ES-I3 (cell line): ENCODE results near the gene SPINK1.
A peak's percentile ranks its signal among the peaks of the same experiment; 100 is the strongest.
"Not testable (repeated sequence)": the region's sequence is repeated elsewhere in the genome, so short reads cannot be mapped to it uniquely, and the experiment has no call there.

Experiments
- H3K36me3 ChIP-seq: 2 replicates; pipeline ENCODE4 v1.6.1; 2013; ENCODE audit warnings: mild to moderate bottlenecking, low read length, control low read depth, moderate library complexity; ENCODE audit not compliant: insufficient read depth
- H3K4me1 ChIP-seq: 2 replicates; pipeline ENCODE4 v1.6.1; 2013; ENCODE audit warnings: mild to moderate bottlenecking, control low read depth, low read length; ENCODE audit not compliant: insufficient read depth
- H3K9ac ChIP-seq: 2 replicates; pipeline ENCODE4 v1.6.1; 2013; ENCODE audit warnings: low read depth, mild to moderate bottlenecking, low read length, moderate library complexity
- H3K9me3 ChIP-seq: 2 replicates; pipeline ENCODE4 v1.6.1; 2013; ENCODE audit warnings: mild to moderate bottlenecking, low read length, moderate library complexity; ENCODE audit not compliant: control insufficient read depth, insufficient read depth

The SPINK1 gene

GRCh38 chr5:147831465-147831864 is at the start of gene SPINK1:
TSS of gene SPINK1 (minus strand) at chr5:147831671. CDS start at chr5:147831577, 94 bp downstream.
- H3K4me1 ChIP-seq: no peaks in the 10 kb centered on the region; the same call in 1 of the 2 replicates
- H3K9me3 ChIP-seq: no peaks in the 10 kb centered on the region
- H3K36me3 ChIP-seq: no peaks in the 10 kb centered on the region
- no peak within 1 kb of the TSS for H3K9ac ChIP-seq

GRCh38 chr5:147880487-147880886 is 49.0 kb upstream of the SPINK1 start:
- Histone ChIP-seq H3K9me3 (no peaks in the 10 kb centered on the region), H3K36me3 (no peaks in the 10 kb centered on the region), H3K4me1 (peaks cover 33% of the 10 kb centered on the region), H3K9ac (no peak overlapping the region)

- Histone ChIP-seq H3K9me3 (no peaks in the 10 kb centered on the region), H3K4me1 (peaks cover 36% of the 10 kb centered on the region), H3K9ac (no peak overlapping the region), H3K36me3 (no peaks in the 10 kb centered on the region)
These were observed 48.3 kb upstream of the SPINK1 start for GRCh38 chr5:147879784-147880183.

GRCh38 chr5:147878066-147878759 is 46.7 kb upstream of the SPINK1 start, which contains the start of gene SCGB3A2:
TSS of gene SCGB3A2 (plus strand) at chr5:147878711. CDS start at chr5:147878804, 93 bp downstream.
- H3K36me3 ChIP-seq: no peaks in the 10 kb centered on the region
- no peak within 1 kb of the TSS for H3K9ac ChIP-seq
- peaks cover 36% of the 10 kb centered on the region for H3K4me1 ChIP-seq
- no peaks in the 10 kb centered on the region for H3K9me3 ChIP-seq

GRCh38 chr5:147876626-147877025 is 45.2 kb upstream of the SPINK1 start:
- H3K36me3 ChIP-seq: peaks cover 6% of the 10 kb centered on the region
- H3K4me1 ChIP-seq: peaks cover 28% of the 10 kb centered on the region
- no peaks in the 10 kb centered on the region for H3K9me3 ChIP-seq
- H3K9ac ChIP-seq: no peak overlapping the region

- Histone ChIP-seq H3K36me3 (peaks cover 8% of the 10 kb centered on the region), H3K9ac (no peak overlapping the region), H3K4me1 (peaks cover 28% of the 10 kb centered on the region), H3K9me3 (no peaks in the 10 kb centered on the region)
These were observed 44.7 kb upstream of the SPINK1 start for GRCh38 chr5:147876141-147876540.

- Histone ChIP-seq H3K9ac (peak overlapping the region; percentile 44), H3K9me3 (no peaks in the 10 kb centered on the region), H3K4me1 (peaks cover 28% of the 10 kb centered on the region), H3K36me3 (peaks cover 8% of the 10 kb centered on the region)
These were observed 43.5 kb upstream of the SPINK1 start for GRCh38 chr5:147874910-147875367.

GRCh38 chr5:147874118-147874875 is 42.8 kb upstream of the SPINK1 start:
- H3K9ac ChIP-seq: peak overlapping the region; percentile 44
- H3K4me1 ChIP-seq: peaks cover 28% of the 10 kb centered on the region
- peaks cover 12% of the 10 kb centered on the region for H3K36me3 ChIP-seq
- not testable (repeated sequence) for H3K9me3 ChIP-seq

- Histone ChIP-seq H3K36me3 (peaks cover 17% of the 10 kb centered on the region), H3K4me1 (peaks cover 26% of the 10 kb centered on the region), H3K9ac (peak overlapping the region; percentile 85)
- H3K9me3 ChIP-seq: not testable (repeated sequence)
These were observed 41.4 kb upstream of the SPINK1 start for GRCh38 chr5:147872744-147873435.

- not testable (repeated sequence) for H3K9me3 ChIP-seq
- Histone ChIP-seq H3K4me1 (peaks cover 18% of the 10 kb centered on the region), H3K9ac (peak overlapping the region; percentile 79), H3K36me3 (peaks cover 21% of the 10 kb centered on the region)
These were observed 40.6 kb upstream of the SPINK1 start for GRCh38 chr5:147871980-147872549.

GRCh38 chr5:147869892-147870291 is 38.4 kb upstream of the SPINK1 start:
- H3K9ac ChIP-seq: peak overlapping the region; percentile 42
- H3K4me1 ChIP-seq, H3K9me3 ChIP-seq: not testable (repeated sequence)
- peaks cover 21% of the 10 kb centered on the region for H3K36me3 ChIP-seq

- peak overlapping the region; percentile 42 for H3K9ac ChIP-seq
- H3K4me1 ChIP-seq: peaks cover 4% of the 10 kb centered on the region
These were observed 37.6 kb upstream of the SPINK1 start for GRCh38 chr5:147869112-147869511.

GRCh38 chr5:147863454-147864158 is 32.1 kb upstream of the SPINK1 start:
- no peak overlapping the region for H3K9ac ChIP-seq
- H3K9me3 ChIP-seq: no peaks in the 10 kb centered on the region
- H3K4me1 ChIP-seq: peaks cover 29% of the 10 kb centered on the region
- H3K36me3 ChIP-seq: peaks cover 21% of the 10 kb centered on the region

More at GRCh38 chr5:147869112-147869511, 37.6 kb upstream of the SPINK1 start:
- Histone ChIP-seq H3K36me3 (peaks cover 26% of the 10 kb centered on the region), H3K9me3 (no peaks in the 10 kb centered on the region)

GRCh38 chr5:147860641-147861025 is 29.2 kb upstream of the SPINK1 start:
- H3K9ac ChIP-seq: no peak overlapping the region
- H3K36me3 ChIP-seq: peaks cover 17% of the 10 kb centered on the region
- no peaks in the 10 kb centered on the region for H3K9me3 ChIP-seq
- H3K4me1 ChIP-seq: peaks cover 29% of the 10 kb centered on the region
